Nephron progenitor cell (in vitro differentiated cells): ENCODE data around the gene LMOD2.

ENCODE experiments used
- DNase-seq: peaks from one replicate; pipeline ENCODE4 v3.0.0; 2021
- H3K27ac Mint-ChIP-seq: 2 replicates; pipeline ENCODE4 v1.8.0; 2021; ENCODE audit warnings: mild to moderate bottlenecking, moderate library complexity, mixed read lengths
- H3K27me3 Mint-ChIP-seq: 2 replicates; pipeline ENCODE4 v1.8.0; 2021; ENCODE audit warnings: mild to moderate bottlenecking, low read depth, mixed read lengths; ENCODE audit not compliant: poor library complexity
- H3K36me3 Mint-ChIP-seq: 2 replicates; pipeline ENCODE4 v1.8.0; 2021; ENCODE audit warnings: low read depth, mixed read lengths
- H3K4me1 Mint-ChIP-seq: 2 replicates; pipeline ENCODE4 v1.8.0; 2021; ENCODE audit warnings: mixed read lengths
- H3K4me3 Mint-ChIP-seq: 2 replicates; pipeline ENCODE4 v1.8.0; 2021; ENCODE audit warnings: mild to moderate bottlenecking, moderate library complexity, mixed read lengths
- H3K9me3 Mint-ChIP-seq: 2 replicates; pipeline ENCODE4 v1.8.0; 2021; ENCODE audit warnings: mild to moderate bottlenecking, moderate library complexity, mixed read lengths
- CTCF ChIP-seq: fragments of 200-600 bp; sonication (generic); IDR thresholded peaks from 2 replicates; pipeline ENCODE4 v1.5.0; 2021; ENCODE audit warnings: antibody characterized with exemption

Gene LMOD2

DNA sequence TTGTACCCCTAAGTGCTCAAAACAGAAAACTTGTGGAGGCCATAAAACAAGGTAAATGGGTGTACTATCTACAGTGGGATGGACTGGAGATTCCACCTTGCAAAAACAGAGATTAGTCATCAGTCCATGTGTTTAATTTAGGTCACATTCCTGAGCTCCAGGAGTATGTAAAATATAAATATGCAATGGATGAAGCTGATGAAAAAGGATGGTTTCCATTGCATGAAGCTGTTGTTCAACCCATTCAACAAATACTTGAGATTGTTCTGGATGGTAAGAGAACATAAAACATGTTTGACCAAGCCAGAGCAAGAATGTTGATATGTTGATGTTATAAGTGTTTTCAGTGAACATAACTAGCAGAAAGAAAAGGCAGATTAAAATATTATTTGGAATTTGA lies 39.4 kb upstream of the LMOD2 start:
- no peak for DNase-seq
- Mint-ChIP-seq H3K36me3 (no peaks in the 10 kb centered on the region), H3K27ac (no peak overlapping the region), H3K9me3 (no peaks in the 10 kb centered on the region), H3K4me3 (no peak overlapping the region), H3K27me3 (peaks cover 4% of the 10 kb centered on the region), H3K4me1 (peaks cover 8% of the 10 kb centered on the region)
- TF ChIP-seq CTCF: no peak

DNA sequence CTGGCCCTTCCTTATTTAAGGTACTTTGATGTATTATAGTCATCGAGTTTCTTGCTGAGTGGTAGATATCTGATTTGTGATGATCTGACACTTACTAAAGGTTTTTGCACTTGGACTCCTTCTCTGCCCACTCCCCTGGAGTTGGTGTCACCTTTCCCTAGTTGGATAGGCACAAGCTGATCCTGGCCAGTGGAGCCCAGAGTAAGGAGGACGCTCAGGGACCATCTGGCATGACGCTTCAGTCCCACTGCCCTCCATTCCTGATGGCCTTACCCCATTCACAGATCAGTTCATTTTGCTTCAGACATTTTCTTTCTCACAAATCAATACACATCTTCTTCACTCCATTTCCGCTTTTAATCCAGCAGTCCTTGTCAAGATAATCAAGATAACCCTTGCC lies 34.0 kb upstream of the LMOD2 start:
- TF ChIP-seq CTCF: no peak
- DNase-seq: no peak
- Mint-ChIP-seq H3K27me3 (peaks cover 4% of the 10 kb centered on the region), H3K36me3 (no peaks in the 10 kb centered on the region), H3K9me3 (no peaks in the 10 kb centered on the region), H3K4me1 (peaks cover 30% of the 10 kb centered on the region), H3K27ac (no peak overlapping the region), H3K4me3 (no peak overlapping the region)

- H3K9me3 Mint-ChIP-seq: no peaks in the 10 kb centered on the region
- H3K27me3 Mint-ChIP-seq: peaks cover 4% of the 10 kb centered on the region
- peaks cover 31% of the 10 kb centered on the region for H3K4me1 Mint-ChIP-seq
- no peak overlapping the region for H3K27ac Mint-ChIP-seq
- no peak for TF ChIP-seq CTCF
- no peak overlapping the region for H3K4me3 Mint-ChIP-seq
- DNase-seq: no peak
- no peaks in the 10 kb centered on the region for H3K36me3 Mint-ChIP-seq
Measured at GRCh38 chr7:123622660-123623386, 32.8 kb upstream of the LMOD2 start.

- no peaks in the 10 kb centered on the region for H3K36me3 Mint-ChIP-seq
- peaks cover 4% of the 10 kb centered on the region for H3K27me3 Mint-ChIP-seq
- peaks cover 28% of the 10 kb centered on the region for H3K4me1 Mint-ChIP-seq
- no peak overlapping the region for H3K4me3 Mint-ChIP-seq
- H3K27ac Mint-ChIP-seq: no peak overlapping the region
- peak; percentile 65 for DNase-seq
- no peaks in the 10 kb centered on the region for H3K9me3 Mint-ChIP-seq
- peak; percentile 49 for TF ChIP-seq CTCF
Measured at GRCh38 chr7:123624527-123625183, 31.0 kb upstream of the LMOD2 start.

GRCh38 chr7:123625254-123625653 lies 30.4 kb upstream of the LMOD2 start:
- H3K4me3 Mint-ChIP-seq: no peak overlapping the region
- H3K9me3 Mint-ChIP-seq: no peaks in the 10 kb centered on the region
- no peaks in the 10 kb centered on the region for H3K36me3 Mint-ChIP-seq
- H3K4me1 Mint-ChIP-seq: peaks cover 28% of the 10 kb centered on the region
- DNase-seq: no peak
- H3K27ac Mint-ChIP-seq: no peak overlapping the region
- no peak for TF ChIP-seq CTCF
- peaks cover 4% of the 10 kb centered on the region for H3K27me3 Mint-ChIP-seq

DNA sequence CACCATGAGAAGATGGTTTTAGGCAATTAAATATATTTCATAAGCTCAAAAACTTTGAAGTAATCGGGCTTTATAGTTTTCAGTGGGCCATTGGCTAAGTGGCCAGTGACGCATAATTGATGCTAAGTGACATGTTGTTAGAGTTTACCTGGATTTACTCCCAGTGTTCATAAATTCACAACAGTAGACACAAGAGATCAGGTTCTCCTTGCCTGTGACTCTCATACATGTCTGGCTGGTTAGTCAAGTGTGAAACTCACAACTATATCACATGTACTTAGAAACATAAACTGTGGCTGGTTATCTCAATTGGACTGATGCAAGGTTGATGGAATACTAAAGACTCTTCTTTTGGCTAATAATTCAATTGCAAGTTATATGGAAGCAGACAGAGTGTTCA lies 27.8 kb upstream of the LMOD2 start:
- no peak for TF ChIP-seq CTCF
- Mint-ChIP-seq H3K27ac (no peak overlapping the region), H3K36me3 (no peaks in the 10 kb centered on the region), H3K4me1 (peaks cover 14% of the 10 kb centered on the region), H3K27me3 (no peaks in the 10 kb centered on the region), H3K9me3 (no peaks in the 10 kb centered on the region), H3K4me3 (no peak overlapping the region)
- DNase-seq: no peak
